ENCODE results near the gene GPRIN3. TPM values are rescaled to one million over a fixed set of nuclear protein-coding genes. Genes with fewer than 3 reads are reported as not detected.
A peak's percentile ranks its signal among the peaks of the same experiment; 100 is the strongest.
"Not testable (repeated sequence)": the region's sequence is repeated elsewhere in the genome, so short reads cannot be mapped to it uniquely, and the experiment has no call there.

Gene GPRIN3
- total and polyA plus RNA-seq, 2 experiments from 2014 or later: 5.1 to 18.0 TPM

DNA sequence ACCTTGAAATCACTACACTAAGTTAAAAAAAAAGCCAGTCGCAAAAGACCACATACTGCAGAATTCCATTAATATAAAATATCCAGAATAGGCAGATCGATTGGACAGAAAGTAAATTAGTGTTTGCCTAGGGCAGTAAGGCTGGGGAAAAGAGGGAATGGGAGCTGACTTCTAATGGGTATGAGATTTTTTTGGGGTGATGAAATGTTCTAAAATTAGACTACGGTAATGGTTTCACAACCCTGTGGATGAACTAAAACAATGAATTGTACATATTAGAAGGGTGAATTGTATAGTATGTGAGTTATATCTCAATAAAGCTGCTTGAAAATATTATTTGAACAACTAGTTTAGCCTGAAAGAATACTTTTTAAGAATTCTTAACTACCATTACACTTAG lies 6.7 kb upstream of the GPRIN3 start:
- Histone ChIP-seq H3K4me1 (ENCODE audit: low read depth) (peaks cover 4% of the 10 kb centered on the region), H3K4me3 (no peak overlapping the region), H3K9me3 (ENCODE audit: low read depth) (no peaks in the 10 kb centered on the region), H3K27ac (no peak overlapping the region), H3K27me3 (no peaks in the 10 kb centered on the region), H3K36me3 (no peaks in the 10 kb centered on the region)
- TF ChIP-seq, protein P1, sequence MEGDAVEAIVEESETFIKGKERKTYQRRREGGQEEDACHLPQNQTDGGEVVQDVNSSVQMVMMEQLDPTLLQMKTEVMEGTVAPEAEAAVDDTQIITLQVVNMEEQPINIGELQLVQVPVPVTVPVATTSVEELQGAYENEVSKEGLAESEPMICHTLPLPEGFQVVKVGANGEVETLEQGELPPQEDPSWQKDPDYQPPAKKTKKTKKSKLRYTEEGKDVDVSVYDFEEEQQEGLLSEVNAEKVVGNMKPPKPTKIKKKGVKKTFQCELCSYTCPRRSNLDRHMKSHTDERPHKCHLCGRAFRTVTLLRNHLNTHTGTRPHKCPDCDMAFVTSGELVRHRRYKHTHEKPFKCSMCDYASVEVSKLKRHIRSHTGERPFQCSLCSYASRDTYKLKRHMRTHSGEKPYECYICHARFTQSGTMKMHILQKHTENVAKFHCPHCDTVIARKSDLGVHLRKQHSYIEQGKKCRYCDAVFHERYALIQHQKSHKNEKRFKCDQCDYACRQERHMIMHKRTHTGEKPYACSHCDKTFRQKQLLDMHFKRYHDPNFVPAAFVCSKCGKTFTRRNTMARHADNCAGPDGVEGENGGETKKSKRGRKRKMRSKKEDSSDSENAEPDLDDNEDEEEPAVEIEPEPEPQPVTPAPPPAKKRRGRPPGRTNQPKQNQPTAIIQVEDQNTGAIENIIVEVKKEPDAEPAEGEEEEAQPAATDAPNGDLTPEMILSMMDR (IDR thresholded peaks at IDR 0.05; ENCODE audit: low read depth, low read length): no peak
- no peak for DNase-seq (ENCODE audit: low read depth in 1 of 2, low spot score in 1 of 2)

DNA sequence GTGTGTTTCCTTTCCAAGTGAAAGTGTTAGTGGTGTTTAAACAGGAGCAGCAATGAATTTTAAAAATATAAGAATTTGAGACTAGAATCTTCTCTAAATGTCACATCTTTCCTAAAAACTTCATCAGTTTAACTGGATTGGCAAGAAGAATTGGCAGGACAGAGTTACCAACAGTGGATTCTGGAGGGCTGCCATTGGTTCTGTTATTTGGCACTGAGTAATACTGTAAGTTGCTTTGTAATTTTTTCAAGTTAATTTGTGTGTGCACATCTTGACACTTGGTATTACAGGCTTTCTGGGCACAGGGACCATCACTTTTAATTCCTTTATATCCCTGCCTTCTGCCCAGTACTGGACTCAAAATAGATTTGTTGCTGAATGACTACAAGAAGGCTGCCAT lies 4.5 kb upstream of the GPRIN3 start:
- no peaks in the 10 kb centered on the region for H3K9me3 ChIP-seq (ENCODE audit: low read depth)
- H3K27ac ChIP-seq: no peak overlapping the region
- TF ChIP-seq, protein P1 (IDR thresholded peaks at IDR 0.05; ENCODE audit: low read depth, low read length): no peak
- no peak overlapping the region for H3K4me3 ChIP-seq
- DNase-seq (ENCODE audit: low read depth in 1 of 2, low spot score in 1 of 2): peak in 1 of 2 donors; percentile 42
- no peaks in the 10 kb centered on the region for H3K27me3 ChIP-seq
- no peaks in the 10 kb centered on the region for H3K36me3 ChIP-seq
- H3K4me1 ChIP-seq (ENCODE audit: low read depth): no peaks in the 10 kb centered on the region

DNA sequence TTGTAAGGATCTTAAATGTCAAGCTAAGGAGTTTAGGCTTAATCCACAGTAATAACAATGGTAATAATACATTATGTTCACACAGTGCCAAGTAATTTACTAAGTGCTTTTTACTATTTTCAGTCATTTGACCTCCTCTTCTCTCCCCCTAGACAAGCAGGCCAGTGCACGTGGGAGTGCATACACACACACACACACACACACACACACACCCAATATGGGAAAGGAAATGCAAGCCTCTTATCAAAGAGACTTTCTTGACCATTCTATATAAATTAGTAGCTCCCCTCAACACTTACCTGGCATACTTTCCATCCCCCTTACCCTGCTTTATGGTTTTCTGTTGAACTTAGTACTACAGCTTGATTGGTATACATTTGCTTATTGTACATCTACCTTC lies 3.8 kb upstream of the GPRIN3 start:
- TF ChIP-seq, protein P1 (IDR thresholded peaks at IDR 0.05; ENCODE audit: low read depth, low read length): no peak

DNA sequence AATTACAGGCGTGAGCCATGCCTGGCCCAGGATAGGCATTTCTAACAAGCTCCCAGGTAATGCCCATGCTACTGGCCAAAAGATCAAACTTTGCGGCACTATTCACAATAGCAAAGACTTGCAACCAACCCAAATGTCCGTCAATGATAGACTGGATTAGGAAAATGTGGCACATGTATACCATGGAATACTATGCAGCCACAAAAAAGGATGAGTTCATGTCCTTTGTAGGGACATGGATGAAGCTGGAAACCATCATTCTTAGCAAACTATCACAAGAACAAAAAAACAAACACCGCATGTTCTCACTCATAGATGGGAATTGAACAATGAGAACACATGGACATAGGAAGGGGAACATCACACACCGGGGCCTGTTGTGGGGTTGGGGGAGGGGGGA lies 1.6 kb upstream of the GPRIN3 start:
- H3K9me3 ChIP-seq (ENCODE audit: low read depth); DNase-seq (ENCODE audit: low read depth in 1 of 2, low spot score in 1 of 2); H3K27ac ChIP-seq; H3K4me3 ChIP-seq; H3K27me3 ChIP-seq; H3K36me3 ChIP-seq: not testable (repeated sequence)
- peaks cover 12% of the 10 kb centered on the region for H3K4me1 ChIP-seq (ENCODE audit: low read depth)

More for the DNA sequence above, 3.8 kb upstream of the GPRIN3 start:
- no peak overlapping the region for H3K4me3 ChIP-seq
- H3K27ac ChIP-seq: no peak overlapping the region
- H3K9me3 ChIP-seq (ENCODE audit: low read depth): no peaks in the 10 kb centered on the region
- H3K36me3 ChIP-seq: no peaks in the 10 kb centered on the region
- H3K27me3 ChIP-seq: no peaks in the 10 kb centered on the region
- no peak for DNase-seq (ENCODE audit: low read depth in 1 of 2, low spot score in 1 of 2)
- no peaks in the 10 kb centered on the region for H3K4me1 ChIP-seq (ENCODE audit: low read depth)

DNA sequence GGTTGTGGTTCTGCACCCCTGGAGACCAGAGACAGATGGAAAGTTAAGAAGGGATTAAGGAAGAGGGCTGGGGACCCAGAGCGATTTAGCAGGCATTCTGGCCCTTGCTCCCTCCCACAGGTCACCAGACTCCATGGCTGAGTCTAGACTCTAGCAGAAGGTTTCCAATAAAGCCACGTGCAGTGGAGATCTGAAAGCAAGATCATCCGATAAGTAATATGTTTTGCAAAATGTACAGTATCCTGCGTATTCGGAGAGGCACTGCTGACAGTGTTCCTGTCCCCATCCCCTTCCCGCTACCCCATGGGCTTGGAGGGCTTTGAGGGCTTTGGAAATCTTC lies 531 bp upstream of the GPRIN3 start:
- TF ChIP-seq, protein P1 (IDR thresholded peaks at IDR 0.05; ENCODE audit: low read depth, low read length): no peak
- Histone ChIP-seq H3K27ac (no peak overlapping the region), H3K36me3 (no peaks in the 10 kb centered on the region), H3K27me3 (no peaks in the 10 kb centered on the region), H3K4me3 (peak overlapping the region; percentile 94), H3K4me1 (ENCODE audit: low read depth) (peaks cover 12% of the 10 kb centered on the region), H3K9me3 (ENCODE audit: low read depth) (no peaks in the 10 kb centered on the region)
- no peak for DNase-seq (ENCODE audit: low read depth in 1 of 2, low spot score in 1 of 2)

DNA sequence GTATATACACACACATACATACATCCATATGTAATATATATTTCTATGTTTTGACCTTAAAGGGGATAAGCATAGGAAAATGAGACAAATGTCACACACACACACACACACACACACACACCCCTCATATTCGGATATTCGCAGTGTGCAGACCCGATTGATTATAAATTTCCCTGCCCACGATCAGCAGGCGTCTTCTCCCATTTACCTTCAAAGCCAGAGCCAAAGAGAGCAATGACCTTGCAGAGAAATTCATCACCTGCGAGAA lies 488 bp downstream of the GPRIN3 start:
- Histone ChIP-seq H3K4me1 (ENCODE audit: low read depth) (peaks cover 12% of the 10 kb centered on the region), H3K27ac (no peak overlapping the region), H3K27me3 (no peaks in the 10 kb centered on the region), H3K36me3 (no peaks in the 10 kb centered on the region), H3K9me3 (ENCODE audit: low read depth) (no peaks in the 10 kb centered on the region), H3K4me3 (peak overlapping the region; percentile 94)
- DNase-seq (ENCODE audit: low read depth in 1 of 2, low spot score in 1 of 2): no peak
- TF ChIP-seq, protein P1 (IDR thresholded peaks at IDR 0.05; ENCODE audit: low read depth, low read length): no peak

Data from cardiac muscle cell (in vitro differentiated cells and primary cell).